Measurements from ENCODE around the gene ADAM30.
A peak's percentile ranks its signal among the peaks of the same experiment; 100 is the strongest.

Gene ADAM30

DNA sequence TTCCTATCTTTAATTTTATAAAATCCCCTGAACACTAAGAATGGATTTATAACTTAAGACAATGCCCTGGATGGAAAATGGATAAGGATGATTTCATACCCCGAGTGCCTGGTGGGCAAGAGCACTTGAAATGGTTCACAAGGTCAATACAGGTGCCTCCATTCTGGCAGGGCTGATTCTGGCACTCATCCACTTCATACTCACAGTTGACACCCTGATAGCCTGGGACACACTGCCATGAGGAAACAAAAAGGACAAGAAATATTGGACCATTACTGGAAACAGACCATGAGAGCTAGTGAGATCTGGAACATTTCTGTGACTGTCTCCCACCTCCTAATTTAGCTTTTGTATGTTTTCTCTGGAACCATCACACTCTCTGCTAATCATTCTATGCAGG lies 39.1 kb upstream of the ADAM30 start:
- Mint-ChIP-seq H3K27me3 (ENCODE audit: low read depth) (no peaks in the 10 kb centered on the region), H3K4me3 (no peak overlapping the region), H3K27ac (no peak overlapping the region), H3K4me1 (no peaks in the 10 kb centered on the region), H3K9me3 (peaks cover 20% of the 10 kb centered on the region), H3K36me3 (ENCODE audit: low read depth) (peaks cover 77% of the 10 kb centered on the region)
- TF ChIP-seq, protein P1, sequence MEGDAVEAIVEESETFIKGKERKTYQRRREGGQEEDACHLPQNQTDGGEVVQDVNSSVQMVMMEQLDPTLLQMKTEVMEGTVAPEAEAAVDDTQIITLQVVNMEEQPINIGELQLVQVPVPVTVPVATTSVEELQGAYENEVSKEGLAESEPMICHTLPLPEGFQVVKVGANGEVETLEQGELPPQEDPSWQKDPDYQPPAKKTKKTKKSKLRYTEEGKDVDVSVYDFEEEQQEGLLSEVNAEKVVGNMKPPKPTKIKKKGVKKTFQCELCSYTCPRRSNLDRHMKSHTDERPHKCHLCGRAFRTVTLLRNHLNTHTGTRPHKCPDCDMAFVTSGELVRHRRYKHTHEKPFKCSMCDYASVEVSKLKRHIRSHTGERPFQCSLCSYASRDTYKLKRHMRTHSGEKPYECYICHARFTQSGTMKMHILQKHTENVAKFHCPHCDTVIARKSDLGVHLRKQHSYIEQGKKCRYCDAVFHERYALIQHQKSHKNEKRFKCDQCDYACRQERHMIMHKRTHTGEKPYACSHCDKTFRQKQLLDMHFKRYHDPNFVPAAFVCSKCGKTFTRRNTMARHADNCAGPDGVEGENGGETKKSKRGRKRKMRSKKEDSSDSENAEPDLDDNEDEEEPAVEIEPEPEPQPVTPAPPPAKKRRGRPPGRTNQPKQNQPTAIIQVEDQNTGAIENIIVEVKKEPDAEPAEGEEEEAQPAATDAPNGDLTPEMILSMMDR (IDR thresholded peaks at IDR 0.05; ENCODE audit: unreplicated experiment in 3 of 3), result no peak

DNA sequence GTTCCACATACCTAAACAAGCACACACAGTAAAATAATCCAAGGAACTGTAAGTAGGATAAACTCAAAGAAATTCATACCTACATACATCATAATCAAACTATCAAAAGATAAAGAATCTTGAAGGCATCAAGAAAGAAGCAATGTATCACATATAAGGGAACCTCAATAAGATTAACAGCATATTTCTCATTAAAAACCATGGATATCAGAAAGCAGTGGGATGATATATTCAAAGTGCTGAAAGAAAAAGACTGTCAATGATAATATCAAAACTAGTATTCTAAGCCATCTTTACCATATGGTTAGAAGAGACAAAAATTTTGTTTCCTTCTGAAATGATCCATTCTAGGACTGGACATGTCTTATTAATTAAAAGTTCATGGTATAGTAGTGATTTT lies 37.1 kb upstream of the ADAM30 start:
- no peaks in the 10 kb centered on the region for H3K4me1 Mint-ChIP-seq
- H3K27ac Mint-ChIP-seq, result no peak overlapping the region
- TF ChIP-seq, protein P1 (IDR thresholded peaks at IDR 0.05; ENCODE audit: unreplicated experiment in 3 of 3), result no peak
- no peaks in the 10 kb centered on the region for H3K27me3 Mint-ChIP-seq (ENCODE audit: low read depth)
- peaks cover 76% of the 10 kb centered on the region for H3K36me3 Mint-ChIP-seq (ENCODE audit: low read depth)
- no peak overlapping the region for H3K4me3 Mint-ChIP-seq
- H3K9me3 Mint-ChIP-seq, result peaks cover 20% of the 10 kb centered on the region

DNA sequence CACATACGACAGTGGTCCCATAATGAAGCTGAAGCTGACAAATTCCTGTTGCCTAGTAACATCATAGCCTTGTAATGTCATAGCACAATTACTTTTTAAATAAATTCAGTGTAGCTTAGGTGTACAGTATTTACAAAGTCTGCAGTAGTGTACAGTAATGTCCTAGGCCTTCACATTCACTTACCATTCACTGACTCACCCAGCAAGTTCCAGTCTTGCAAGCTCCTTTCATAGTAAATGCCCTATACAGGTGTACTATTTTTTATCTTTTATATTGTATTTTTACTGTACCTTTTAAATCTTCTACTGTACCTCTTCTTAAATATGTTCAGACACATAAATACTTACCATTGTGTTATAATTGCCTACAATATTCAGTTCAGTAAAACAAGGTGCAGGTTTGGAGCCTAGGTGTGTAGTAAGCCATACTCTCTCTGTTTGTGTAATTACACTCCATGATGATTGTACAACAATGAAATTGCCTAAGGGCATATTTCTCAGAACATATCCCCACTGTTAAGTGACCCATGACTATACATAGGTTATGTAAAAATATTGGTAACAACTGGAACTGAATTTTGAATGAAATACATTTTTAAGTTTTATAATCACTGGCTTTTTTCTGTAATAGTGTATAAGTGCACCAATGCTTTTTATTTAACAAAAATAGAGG lies 33.5 kb upstream of the ADAM30 start:
- Mint-ChIP-seq H3K27me3 (ENCODE audit: low read depth) (no peaks in the 10 kb centered on the region), H3K4me1 (no peaks in the 10 kb centered on the region), H3K27ac (no peak overlapping the region), H3K4me3 (no peak overlapping the region), H3K36me3 (ENCODE audit: low read depth) (peaks cover 82% of the 10 kb centered on the region), H3K9me3 (peaks cover 20% of the 10 kb centered on the region)
- TF ChIP-seq, protein P1 (IDR thresholded peaks at IDR 0.05; ENCODE audit: unreplicated experiment in 3 of 3), result no peak

DNA sequence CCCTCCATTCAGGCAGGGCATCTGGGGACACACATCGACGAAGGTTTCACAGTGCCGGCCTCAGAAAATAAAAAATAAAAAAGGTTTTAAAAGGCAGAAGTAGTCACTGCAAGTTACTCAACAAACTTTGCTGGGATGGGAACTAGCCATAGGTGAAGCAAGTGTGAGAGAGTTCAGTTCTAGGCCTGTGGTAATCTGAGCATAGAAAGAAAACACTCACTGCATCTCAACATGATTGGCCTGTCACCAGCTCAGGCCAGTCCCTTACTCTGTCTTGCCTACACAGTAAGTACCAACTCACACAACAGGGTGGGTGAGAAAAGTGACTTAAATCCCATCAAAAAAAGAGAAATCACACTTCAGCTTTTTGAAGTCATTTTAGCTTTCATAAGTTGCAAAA lies 30.2 kb upstream of the ADAM30 start:
- Mint-ChIP-seq H3K27me3 (ENCODE audit: low read depth) (no peaks in the 10 kb centered on the region), H3K4me1 (no peaks in the 10 kb centered on the region), H3K9me3 (no peaks in the 10 kb centered on the region), H3K27ac (no peak overlapping the region), H3K36me3 (ENCODE audit: low read depth) (peaks cover 84% of the 10 kb centered on the region), H3K4me3 (no peak overlapping the region)
- TF ChIP-seq, protein P1 (IDR thresholded peaks at IDR 0.05; ENCODE audit: unreplicated experiment in 3 of 3), result no peak

DNA sequence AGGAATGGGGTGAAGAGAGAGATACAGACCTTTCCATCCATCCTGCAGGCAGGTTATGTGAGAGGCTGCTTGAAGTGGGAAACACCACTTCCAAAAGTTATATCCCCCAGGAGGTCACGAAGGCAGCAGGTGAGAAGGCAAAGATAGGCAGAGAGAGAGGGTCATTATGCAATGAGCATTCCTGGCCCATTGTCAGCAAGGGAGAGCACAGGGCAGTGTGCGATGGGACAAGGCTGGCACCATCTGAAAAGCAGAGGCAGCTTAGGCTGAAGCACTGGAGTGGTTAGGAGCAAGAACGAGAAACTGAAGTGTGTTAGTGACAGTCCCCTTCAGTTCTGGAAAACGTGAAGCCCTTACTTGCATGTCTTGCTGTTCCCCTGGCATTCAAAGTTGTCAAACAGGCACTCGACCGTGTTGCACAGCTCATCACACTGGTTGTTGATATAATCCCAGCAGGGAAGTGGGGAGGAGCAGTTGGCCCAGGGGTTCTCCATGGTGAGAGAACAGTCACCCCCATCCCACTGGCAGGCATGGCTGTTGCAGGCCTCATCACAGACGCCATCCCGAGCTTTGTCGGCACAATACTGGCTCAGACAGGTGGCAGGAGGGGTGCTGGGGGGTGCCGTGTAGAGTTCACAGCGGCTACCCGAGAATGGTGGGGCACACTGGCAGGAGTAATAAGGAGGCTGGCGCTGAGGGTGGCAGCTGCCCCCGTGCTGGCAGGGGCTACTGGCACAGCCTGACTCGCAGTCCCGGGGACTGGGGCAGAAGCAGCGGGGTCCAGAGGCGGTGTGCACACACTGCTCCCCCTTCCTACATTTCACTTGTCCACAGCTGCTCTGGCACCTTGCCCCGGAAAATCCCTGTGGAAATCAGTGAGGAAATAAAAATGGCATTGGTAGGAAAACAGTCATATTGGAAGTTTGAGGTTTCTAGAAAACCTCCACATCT lies 28.9 kb upstream of the ADAM30 start:
- Mint-ChIP-seq H3K4me1 (no peaks in the 10 kb centered on the region), H3K27ac (peak overlapping the region in 1 of 3 experiments; percentile 5), H3K27me3 (ENCODE audit: low read depth) (no peaks in the 10 kb centered on the region), H3K36me3 (ENCODE audit: low read depth) (peaks cover 88% of the 10 kb centered on the region), H3K9me3 (no peaks in the 10 kb centered on the region), H3K4me3 (no peak overlapping the region)
- TF ChIP-seq, protein P1 (IDR thresholded peaks at IDR 0.05; ENCODE audit: unreplicated experiment in 3 of 3), result no peak

All from nephron (organoid).